Activated naive CD4-positive, alpha-beta T cell treated with anti-CD3 and anti-CD28 coated beads, Interleukin-2, amount 50 U/mL, for 16 hours (primary cell): ENCODE data around the gene ANGPTL4.

Experiments
- DNase-seq: peaks from one replicate; pipeline ENCODE4 v3.0.0-alpha.2; 2020

Gene ANGPTL4

DNA sequence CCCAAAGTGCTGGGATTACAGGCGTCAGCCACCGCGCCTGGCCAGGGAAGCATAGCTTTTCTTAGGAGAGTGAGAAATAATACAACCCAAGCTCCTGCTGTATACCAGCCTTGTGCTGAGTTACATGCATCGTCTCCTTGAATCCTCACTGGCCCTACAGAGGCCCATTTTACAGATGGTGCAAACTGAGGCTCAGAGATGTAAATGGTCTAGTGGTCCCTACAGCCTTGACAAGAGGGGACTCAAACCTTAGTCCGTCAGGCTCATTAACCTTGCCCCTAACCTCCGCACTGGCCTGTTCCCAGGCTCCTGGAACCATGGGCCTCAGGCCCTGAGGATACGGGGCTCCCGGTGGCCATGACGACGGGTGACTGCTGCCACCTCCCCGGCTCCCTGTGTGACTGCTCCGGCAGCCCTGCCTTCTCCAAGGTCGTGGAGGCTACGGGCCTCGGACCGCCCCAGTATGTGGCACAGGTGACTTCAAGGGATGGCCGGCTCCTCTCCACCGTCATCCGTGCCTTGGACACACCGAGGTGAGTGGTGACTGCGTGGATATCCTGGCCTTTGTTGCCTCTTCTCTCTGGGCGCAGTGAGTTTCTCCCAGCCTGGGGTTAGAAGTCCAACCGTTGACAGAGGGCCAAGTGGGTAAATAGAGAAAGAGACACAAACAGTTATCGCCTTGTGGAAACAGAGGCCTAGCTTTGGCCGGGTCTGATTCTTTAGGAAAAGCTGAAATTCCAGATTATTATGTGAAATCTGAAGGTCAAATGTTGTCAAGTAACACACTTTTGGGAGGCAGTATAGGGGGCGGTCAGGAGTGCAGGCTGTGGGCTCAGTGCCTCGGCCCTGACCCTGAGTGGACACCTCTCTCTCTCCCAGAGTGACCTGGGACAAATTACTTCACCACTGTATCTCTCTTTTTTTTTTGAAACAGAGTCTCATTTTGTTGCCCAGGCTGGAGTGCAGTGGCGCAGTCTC, 57.8 kb downstream of the ANGPTL4 start:
- no peak for DNase-seq

GRCh38 chr19:8423817-8424223, 59.9 kb downstream of the ANGPTL4 start:
- no peak for DNase-seq
